NCI-H748 (cell line): ENCODE data around the gene DPEP3.
"Not testable (repeated sequence)": the region's sequence is repeated elsewhere in the genome, so short reads cannot be mapped to it uniquely, and the experiment has no call there.

ENCODE experiments used
- DNase-seq: peaks from one replicate; lab custom pipeline; 2025; ENCODE audit not compliant: unreplicated experiment; lab: John Stamatoyannopoulos, UW

DPEP3 gene

DNA sequence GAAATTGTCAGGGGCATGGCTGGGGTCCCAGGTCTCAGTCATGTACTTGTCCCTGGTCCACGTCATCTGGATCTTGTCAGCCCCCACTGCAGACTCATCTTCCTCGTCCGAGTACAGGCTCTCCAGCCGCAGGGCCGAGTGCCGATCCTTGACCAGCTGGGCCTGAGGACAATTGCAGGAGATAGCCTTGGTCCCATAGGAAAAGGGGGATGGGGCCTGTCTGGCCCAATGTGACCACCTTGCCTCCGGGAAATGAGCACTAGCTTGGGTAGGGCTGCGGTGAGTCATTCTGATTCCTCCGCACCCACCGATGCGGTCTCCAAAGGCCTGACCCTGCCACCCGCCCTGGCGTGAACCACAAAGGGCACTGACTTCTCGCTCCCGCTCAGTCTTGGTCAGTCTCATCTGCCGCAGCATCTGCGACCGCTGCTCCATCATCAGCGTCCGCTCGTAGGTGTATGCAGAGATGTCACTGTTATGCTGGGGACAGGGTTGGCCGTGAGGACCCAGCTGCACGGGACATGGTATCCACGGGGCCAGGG, 34.8 kb downstream of the DPEP3 start:
- no peak for DNase-seq

DNA sequence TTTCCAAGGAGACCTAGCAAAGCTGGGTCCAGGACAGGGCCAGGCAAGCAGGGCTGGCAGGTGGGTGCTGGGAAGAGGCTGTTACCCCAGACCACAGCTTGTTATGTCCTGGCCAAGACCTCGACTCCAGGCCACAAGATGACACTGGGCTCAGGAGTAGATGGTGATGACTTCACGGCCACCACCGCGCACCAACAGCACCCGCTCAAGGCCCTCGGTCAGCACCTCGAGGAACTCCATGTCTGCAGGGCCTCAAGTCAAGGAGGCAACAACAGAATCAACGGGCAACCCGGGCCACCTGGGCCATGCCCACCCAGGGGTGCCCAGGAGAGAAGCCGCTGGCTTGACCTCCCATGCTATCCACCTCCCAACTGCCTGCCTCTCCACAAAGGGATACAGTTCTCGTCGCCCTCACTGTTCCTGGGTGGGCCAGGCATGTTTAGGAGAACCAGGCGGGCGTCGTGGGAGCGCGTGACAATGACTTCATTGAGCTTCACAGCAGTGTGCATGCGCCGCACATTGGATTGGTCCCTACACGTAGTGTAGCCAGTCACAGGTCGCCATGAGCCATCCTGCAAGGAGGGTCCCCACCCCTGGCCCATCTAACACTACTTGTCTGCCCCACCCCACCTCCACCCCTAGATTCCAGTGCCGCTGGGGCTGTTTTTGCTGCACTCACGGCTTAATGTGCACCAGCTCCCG, 35.5 kb downstream of the DPEP3 start:
- DNase-seq: no peak

DNA sequence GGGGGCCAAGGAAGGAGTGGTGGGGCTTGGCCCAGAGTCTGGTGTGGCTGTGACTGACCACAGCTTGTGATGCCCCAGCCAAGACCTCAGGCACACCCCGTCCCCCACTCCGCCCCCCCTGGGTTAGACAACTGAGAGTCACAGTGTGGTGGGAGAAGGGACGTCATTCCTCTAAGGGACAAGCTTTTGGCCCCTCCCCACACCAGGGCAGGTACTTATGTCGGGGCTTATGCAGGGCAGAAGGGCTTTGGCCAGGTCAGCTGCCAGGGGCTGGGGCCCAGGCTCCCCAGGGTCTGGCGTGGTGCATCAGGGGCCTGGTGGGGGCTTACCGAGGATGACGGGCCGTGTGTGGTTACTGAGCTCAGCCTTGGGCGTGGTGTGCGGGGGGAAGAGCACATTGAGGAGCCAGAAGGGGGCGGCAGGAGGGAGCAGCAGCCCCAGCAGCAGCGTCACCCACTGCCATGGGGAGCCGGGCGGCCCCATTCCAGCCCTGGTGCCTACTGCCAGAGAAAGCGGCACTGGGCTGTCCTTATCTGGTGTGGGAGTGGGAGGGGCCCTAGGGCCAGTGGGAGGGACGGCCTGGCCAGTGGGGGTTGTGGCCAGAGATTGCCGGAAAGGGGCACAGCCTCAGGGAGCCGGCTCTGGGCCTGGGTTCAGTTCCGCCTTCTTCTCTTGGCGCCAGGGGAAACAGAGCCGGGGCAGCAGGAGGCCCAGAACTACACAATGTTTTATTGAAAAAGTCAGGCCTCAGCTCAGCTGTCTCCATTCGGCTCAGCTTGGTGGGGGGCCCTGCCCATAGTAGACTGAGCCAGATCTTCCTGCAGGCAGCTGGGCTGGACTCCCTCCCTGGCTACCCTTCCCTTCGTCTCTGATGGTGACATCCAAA, 36.4 kb downstream of the DPEP3 start, which contains the start of gene LCAT:
Gene LCAT (minus strand): TSS at position 502 of the 886 bp plus-strand sequence. CDS start 19 bp downstream, at position 483.
- no peak for DNase-seq

DNA sequence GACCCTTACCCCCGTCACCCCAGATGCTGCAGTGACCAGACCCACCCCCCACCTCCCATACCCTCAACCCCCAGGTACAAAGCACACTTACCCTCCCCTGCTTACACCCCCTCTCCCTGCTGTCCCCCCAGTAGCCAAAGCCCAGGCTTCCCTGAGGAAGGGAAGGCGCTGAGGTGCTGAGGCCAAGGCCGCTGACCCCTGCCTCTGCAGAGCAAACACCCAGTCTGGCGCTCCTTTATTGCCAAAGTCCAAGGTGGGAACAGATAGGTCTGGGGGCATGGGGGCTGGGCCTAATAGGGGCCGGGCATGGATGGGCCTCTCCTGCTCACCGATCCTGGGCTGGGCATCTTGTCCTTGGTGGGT, 37.1 kb downstream of the DPEP3 start:
- DNase-seq: no peak

DNA sequence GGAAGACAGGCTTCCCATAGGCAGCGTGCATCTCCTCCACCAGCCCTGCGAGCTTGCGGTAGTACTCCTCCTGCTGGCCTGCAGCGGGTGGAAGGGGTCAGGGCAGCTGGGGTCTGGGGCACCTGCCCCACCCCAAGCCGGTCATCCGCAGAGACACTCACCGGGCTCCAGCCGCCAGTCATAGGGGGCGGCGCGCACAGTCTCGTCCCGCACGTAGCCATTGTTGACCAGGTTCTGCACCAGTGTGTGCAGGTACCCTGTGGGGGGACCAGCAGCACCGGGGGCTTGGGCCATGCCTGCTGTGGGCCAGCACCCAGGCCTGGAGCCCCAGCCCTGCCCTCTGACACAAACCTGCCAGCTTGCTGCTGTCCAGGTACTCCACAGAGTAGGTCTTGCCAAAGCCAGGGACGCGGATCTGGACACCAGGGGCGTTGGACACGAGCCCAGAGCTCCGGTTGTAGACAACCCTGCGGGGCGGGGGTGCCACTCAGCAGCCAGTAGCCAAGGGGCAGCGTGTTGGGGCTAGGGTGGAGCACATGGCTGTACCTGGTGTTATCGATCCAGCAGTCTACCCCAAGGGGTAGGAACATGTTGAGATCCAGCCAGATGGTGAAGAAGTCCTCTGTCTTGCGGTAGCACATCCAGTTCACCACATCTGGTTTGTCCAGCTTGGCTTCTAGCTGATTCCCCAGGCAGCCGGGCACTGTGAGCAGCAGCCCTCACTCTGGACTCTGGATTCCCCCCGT, 37.6 kb downstream of the DPEP3 start:
- DNase-seq: no peak

DNA sequence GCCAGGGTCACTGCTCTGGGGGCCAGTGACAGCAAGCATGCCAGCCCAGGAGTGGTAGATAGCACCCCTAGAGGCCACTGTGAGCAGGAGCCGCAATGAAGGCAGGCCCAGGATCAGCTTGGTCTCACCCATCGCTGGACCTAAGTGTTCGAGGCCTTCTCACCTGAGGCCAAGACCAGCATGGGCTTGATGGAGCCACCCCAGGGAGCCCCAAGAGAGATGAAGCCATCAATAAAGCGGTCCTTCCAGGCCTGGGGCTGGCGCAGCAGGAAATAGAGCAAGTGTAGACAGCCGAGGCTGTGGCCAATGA, 38.1 kb downstream of the DPEP3 start:
- peak; percentile 13 for DNase-seq

DNA sequence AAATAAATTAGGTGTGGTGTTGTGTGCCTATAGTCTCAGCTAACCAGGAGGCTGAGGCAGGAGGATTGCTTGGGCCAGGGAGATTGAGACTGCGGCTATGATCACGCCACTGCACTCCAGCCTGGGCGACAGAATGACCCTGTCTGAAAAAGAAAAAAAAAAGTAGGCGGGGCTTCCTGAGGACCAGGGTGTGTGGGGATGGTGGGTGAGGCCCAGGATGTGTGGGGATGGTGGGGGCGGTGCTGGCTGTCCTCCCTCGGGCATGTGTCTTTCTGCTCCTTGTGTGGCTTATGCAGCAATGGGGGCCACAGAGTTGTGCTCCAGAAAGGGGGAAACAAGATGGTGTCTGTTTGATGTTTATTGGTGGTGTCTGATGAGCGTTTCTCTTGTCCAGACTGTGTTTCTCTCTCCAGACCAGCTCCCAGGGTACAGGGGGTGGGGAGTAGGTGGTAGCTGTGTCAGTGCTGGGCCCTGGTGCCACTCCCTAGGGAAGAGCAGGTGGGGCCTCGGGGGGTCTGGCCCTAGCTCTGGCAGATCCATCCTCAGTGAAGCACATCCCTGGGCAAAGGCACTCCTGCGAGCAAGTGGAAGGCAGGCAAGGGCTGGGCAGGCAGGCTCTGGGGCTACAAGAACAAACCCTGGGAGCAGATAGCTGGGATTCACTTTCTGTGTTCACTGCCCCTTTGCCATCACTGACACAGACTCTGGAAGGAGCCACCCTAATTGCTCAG, 38.7 kb downstream of the DPEP3 start:
- no peak for DNase-seq

DNA sequence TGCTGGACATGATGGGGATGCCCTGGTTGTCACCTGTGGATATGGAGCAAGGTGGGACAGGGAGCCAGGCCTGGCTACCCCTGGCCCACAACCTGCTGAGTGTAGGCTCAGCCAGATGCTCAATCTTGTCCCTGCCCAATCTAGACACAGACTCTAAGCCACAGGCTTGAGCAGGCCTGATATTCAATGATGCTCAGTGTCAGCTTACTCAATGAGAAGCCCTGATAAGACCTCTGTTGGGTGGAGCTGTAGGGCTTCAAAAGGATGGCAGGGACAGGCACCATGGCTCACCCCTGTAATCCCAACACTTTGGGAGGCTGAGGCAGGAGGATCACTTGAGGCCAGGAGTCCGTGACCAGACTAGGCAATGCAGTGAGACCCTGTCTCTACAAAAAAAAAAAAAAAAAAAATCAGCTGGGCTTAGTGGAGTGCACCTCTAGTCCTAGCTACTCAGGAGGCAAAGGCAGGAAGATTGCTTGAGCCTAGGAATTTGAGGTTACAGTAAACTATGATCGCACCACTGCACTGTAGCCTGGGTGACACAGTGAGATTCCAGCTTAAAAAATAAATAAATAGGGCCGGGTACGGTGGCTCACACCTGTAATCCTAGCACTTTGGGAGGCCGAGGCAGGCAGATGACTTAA, 39.7 kb downstream of the DPEP3 start:
- no peak for DNase-seq

DNA sequence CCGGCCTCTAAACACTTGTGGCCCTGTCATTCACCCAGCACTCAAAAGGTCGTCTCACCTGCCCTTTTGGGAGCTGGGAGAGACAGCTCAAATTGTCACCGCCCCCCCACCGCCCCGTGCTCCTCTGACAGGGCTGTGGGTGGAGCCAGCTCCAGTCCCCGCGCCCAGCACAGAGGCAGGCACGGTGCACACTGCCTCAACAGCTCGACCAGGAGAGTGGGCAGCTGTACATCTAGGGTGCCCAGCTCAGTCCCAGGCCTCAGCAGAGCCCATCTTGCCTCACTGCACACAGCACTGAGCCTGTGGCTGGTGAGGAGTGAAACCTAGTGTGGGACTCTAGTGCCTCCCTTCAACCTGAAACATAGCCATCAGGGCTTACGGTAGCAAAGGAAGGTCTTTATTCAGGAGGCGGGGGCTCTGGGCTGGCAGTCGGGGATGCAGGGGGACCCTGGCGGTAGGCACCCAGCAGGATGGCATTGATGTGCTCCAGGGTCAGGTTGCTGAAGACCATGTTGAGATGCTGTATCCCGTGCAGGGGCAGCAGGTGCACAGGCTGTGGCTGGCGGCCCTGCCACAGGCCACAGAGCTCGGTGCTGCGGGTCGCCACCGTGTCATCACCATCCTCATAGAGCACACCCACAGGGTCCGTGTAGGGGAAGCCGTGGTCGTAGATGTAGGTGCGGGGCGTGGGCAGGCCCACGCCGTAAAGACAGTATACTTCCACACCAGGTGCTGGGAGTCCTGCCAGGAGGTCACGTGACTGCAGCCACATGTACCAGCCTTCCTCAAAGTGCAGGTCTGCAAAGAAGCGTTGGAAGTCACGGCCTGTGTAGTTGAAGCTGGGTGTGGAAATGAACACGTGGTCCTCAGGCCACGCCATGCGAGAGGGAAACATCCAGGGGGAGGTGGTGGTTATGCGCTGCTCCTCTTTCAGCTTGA, 40.5 kb downstream of the DPEP3 start:
- DNase-seq: no peak

DNA sequence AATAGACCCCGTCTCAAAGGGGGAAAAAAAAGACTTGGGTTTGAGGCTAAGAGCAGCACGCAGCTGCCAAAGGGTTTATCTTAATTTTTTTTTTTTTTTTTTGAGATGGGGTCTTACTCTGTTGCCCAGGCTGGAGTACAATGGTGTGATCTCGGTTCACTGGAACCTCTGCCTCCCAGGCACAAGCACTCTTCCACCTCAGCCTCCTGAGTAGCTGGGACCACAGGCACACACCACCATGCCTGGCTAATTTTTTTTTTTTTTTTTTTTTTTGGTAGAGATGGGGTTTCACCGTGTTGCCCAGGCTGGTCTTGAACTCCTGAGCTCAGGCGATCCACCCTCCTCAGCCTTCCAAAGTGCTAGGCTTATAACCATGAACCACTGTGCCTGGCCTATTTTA, 42.6 kb downstream of the DPEP3 start:
- not testable (repeated sequence) for DNase-seq

DNA sequence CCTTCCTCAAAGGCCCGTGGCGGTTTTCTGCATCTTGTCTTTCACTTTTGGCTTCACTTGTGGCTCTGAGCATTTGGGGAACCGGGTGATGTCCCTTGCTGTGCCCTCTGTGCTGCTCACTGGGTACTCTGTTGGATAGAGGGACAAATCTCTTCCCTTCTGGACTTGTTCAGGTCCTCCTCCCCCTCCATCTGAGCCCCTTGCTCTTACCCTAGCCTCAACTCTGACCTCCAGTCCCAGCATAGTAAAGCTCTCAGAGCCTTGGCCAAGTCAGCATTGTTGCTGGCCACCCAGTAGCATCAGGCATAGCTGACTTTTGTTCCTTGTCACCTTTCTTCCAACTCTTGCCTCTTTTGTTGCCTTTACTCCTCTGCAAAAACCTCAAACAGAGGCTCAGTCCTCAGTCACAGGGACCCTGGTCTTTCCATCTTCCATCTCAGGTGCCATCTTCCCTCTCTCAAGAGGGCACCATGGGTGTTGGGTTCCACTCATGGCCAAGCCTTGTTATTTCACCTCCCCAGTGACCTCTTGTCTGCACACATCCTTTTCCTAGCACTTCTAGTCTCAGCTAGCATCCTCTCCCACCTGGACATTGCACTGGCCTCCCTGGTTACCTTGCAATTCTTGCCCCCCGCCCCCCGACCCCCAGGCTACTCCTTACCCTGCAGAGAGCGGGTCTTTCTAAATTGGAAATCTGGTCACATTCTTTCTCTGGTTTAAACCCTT, 43.3 kb downstream of the DPEP3 start:
- DNase-seq: no peak

DNA sequence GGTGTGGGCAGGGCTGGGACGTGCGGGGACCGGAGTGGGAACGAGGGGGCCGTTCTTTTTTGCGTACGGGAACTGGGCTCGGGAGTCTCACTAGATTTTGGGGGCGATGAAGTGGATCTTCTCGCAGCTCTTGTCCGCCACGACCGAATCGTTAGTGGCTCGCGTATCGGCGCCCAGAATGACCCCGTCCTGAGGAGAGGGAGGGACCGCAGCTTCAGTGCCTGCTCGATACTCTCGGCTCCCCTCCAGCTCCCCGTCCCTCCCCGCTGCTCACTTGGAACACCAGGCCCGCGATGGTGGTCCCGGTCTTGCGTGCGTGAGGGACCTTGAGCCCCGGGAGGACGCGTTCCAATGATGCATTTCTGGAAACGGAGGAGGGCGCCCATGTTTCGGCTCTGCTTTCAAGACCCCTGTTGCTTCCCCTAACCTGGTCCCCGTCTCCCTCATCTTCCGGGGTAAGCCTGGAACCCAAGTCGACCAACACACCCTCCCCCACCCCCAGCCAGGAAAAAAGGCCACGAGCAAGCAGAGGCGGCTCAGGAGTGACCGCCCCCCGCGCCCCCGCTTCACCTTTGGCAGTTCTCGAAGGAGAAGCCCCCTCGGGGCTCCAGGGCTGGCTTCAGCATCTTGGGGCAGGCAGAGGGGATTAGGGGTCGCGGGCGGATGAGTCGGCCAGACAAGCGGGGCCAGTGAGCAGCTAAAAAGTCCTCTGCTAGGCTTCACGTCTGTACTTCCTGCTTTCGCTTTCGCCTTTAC, 44.0 kb downstream of the DPEP3 start, which contains the start of gene PSMB10:
Gene PSMB10 (minus strand): TSS at position 727 of the 756 bp plus-strand sequence. CDS start 101 bp downstream, at position 626.
- DNase-seq: peak; percentile 57

DNA sequence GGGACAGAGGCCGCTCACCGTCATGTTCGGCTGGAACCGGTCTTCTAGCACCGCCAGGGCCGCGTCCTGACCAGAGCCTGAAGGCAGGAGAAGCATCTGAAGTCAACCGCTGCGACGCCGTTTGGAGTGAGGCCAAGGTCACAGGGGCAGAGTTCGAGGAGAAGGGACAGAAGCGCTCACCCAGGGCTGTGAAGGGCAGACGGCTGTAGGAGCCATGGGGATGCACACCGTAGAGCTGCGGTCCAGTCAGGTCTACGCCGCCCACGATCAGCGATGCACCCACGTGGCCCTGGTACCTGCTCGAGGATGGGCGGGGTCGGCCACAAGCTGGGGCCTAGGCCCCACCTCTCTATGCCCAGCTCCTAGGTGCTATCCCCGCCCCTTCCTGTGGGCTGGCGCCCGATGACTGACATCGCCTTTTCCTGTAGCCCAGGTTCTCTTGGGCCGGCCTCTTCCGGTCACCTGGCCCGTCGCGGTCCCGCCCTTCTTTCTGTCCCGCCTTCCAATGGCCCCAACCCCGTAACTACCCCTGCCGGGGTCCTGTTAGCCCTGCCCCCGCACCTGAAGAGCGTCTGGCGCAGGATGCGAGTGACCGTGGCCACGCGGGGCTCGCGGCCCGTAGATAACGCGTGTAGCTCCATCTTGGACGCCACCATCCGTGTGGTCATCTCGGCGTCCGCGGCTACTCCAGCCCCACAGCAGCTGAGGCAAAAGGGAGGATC, 44.7 kb downstream of the DPEP3 start:
- DNase-seq: peak; percentile 97

DNA sequence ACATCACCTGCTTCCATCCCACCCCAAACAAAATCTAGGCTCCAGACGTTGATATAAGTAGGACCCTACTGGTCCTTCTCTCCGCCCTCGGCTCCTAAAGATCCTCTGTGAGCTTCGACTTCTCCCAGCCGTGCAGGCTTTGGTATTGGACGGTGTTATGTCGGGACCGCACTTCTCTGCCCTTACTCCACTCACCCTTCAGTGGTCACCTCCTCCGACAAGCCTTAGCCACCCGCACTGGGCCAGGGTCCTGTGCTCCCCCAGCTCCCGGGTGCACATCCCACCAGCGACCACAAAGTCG, 45.2 kb downstream of the DPEP3 start:
- peak; percentile 42 for DNase-seq

DNA sequence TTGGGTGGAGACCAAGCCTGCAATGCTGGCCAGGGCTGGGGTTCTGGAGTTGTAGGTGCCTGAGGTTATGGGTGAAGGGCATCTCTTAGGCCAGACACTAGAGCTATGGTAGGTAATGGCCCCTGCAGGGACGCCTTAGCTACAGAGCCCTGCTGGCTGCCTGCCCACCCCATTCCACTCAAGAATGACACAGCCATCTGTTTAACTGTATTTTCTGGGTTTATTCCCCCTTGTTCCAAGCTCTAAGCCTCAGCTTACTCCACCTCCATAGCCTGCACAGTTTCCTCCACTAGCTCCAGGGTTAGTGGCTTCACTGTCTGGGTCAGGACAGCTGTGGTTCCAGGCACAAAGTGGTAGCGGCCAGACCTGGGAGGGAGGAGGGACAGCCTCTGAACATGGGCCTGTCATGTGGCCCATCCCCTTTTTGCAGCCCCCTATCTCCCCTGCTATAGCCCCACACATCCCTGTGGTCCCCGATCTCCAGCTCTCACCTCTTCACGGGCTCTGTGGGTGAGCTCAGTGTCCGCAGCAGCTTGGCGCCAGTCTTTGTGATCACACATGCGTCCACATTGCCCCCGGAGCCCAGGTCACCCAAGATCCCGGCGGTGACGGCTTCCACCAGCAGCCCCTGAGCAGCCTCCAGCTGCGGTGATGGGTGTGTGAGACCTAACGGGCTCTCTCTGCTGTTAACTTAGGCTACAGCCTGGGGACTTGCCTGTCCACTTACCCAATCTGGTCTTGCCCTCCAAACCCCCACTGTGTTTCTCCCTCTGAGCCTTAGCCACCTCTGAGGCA, 45.8 kb downstream of the DPEP3 start:
- DNase-seq: no peak

DNA sequence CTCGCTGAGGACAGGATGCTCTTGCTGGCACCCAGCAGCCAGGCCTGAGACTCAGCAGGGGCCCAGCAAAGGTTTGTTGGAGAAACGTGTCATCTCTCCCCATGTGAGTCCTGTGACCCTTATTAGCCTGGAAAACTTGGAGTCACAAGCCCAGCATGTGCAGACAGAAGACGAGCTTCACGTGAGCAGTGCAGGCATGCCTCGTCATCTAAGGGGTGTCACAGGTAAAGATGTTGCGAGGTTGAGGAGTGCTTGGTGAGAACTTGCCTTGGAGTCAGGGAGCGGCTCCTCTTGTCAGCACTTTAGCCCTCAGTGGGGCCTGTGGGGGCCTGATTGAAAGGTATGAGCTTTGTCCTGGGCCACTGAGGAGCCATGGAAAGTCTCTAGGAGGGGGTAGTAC, 46.5 kb downstream of the DPEP3 start:
- DNase-seq: no peak

DNA sequence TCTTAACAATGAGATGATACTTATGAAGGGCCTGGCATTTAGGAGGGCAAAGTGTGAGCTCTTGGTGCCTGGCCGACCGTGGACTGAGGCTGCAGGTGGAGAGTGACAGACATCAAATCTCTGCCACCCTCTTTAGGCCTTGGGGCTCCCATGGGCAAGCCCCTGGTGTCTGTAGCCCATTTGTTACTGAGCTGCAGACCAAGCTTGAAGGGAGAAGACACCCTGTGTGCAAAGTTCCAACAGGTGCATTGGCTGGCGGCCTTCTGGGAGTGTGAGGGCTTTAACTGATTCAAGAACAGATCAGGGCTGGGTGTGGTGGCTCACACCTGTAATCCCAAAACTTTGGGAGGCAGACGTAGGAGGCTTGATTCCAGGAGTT, 47.8 kb downstream of the DPEP3 start:
- DNase-seq: no peak
